PC-3 (cell line): Measurements from ENCODE around the gene FUT6. TPM values are rescaled to one million over a fixed set of nuclear protein-coding genes. Genes with fewer than 3 reads are reported as not detected.
"Not testable (repeated sequence)": the region's sequence is repeated elsewhere in the genome, so short reads cannot be mapped to it uniquely, and the experiment has no call there.

Source experiments
- ATAC-seq: fragments of 200-7000 bp; cut with Tn5 transposase; 2 replicates; pipeline ENCODE4 v1.9.1; 2020; ENCODE audit warnings: mild to moderate bottlenecking, moderate library complexity
- BruUV-seq: library from RNA; stranded (reverse); fragments of 400-500 nt; replicated peaks from 2 replicates; lab custom pipeline; 2021; lab: Mats Ljungman, UMichigan
- CTCF ChIA-PET: fragments of 300-600 bp; sonication (Branson Sonifier 250); formaldehyde crosslinking; loops from one replicate; lab custom pipeline; 2022; ENCODE audit warnings: antibody characterized with exemption; lab: Charles Lee
- POLR2A ChIA-PET: fragments of 300-600 bp; sonication (Branson Sonifier 250); formaldehyde crosslinking; loops from one replicate; lab custom pipeline; 2022; ENCODE audit warnings: antibody characterized with exemption; ENCODE audit not compliant: unreplicated experiment; lab: Charles Lee
- DNase-seq: peaks from one replicate; pipeline ENCODE4 v3.0.0-alpha.2; 2015
- H2AFZ ChIP-seq: fragments of 300-600 bp; sonication (generic); 2 replicates; pipeline ENCODE4 v1.6.0; 2016; ENCODE audit warnings: antibody characterized with exemption, low read length
- H3F3A ChIP-seq: fragments of 300-600 bp; sonication (generic); one replicate; pipeline ENCODE4 v1.6.0; 2017; ENCODE audit warnings: antibody characterized with exemption, low read length, control low read depth, mild to moderate bottlenecking; ENCODE audit not compliant: unreplicated experiment
- H3K27ac ChIP-seq: fragments of 300-600 bp; sonication (generic); 2 replicates; pipeline ENCODE4 v1.5.1; 2016; ENCODE audit warnings: mild to moderate bottlenecking, low read length
- H3K27me3 ChIP-seq: fragments of 300-600 bp; sonication (generic); 2 replicates; pipeline ENCODE4 v1.6.1; 2016; ENCODE audit warnings: low read length, mixed read lengths
- H3K36me3 ChIP-seq: fragments of 300-600 bp; sonication (generic); 2 replicates; pipeline ENCODE4 v1.6.1; 2016; ENCODE audit warnings: low read depth, mixed run types, low read length, mixed read lengths
- H3K4me1 ChIP-seq: fragments of 300-600 bp; sonication (generic); 2 replicates; pipeline ENCODE4 v1.5.1; 2016; ENCODE audit warnings: low read length; ENCODE audit not compliant: insufficient read depth
- H3K4me2 ChIP-seq: fragments of 300-600 bp; sonication (generic); 2 replicates; pipeline ENCODE4 v1.6.0; 2016; ENCODE audit warnings: low read length
- H3K4me3 ChIP-seq: fragments of 300-600 bp; sonication (generic); 2 replicates; pipeline ENCODE4 v1.5.1; 2016; ENCODE audit warnings: mild to moderate bottlenecking, low read length, mixed read lengths
- H3K79me2 ChIP-seq: fragments of 300-600 bp; sonication (generic); 2 replicates; pipeline ENCODE4 v1.6.1; 2017; ENCODE audit warnings: low read length, mixed read lengths
- H3K9ac ChIP-seq: fragments of 300-600 bp; sonication (generic); 2 replicates; pipeline ENCODE4 v1.6.0; 2016; ENCODE audit warnings: mild to moderate bottlenecking, low read length
- H3K9me2 ChIP-seq: fragments of 300-600 bp; sonication (generic); replicated peaks from 2 replicates; pipeline ENCODE4 v1.6.1; 2016; ENCODE audit warnings: mixed run types, low read length, mixed read lengths
- H3K9me3 ChIP-seq: fragments of 300-600 bp; sonication (generic); 2 replicates; pipeline ENCODE4 v1.6.1; 2016; ENCODE audit warnings: low read length, mixed read lengths
- H4K20me1 ChIP-seq: fragments of 300-600 bp; sonication (generic); 2 replicates; pipeline ENCODE4 v1.6.1; 2016; ENCODE audit warnings: low read length, mixed read lengths
- EZH2 ChIP-seq: fragments of 300-600 bp; sonication (generic); IDR thresholded peaks from one replicate; pipeline ENCODE4 v1.6.1; 2017; ENCODE audit warnings: antibody characterized with exemption, mild to moderate bottlenecking, low read length; ENCODE audit not compliant: unreplicated experiment
- EZH2phosphoT487 ChIP-seq: fragments of 300-600 bp; sonication (generic); IDR thresholded peaks from 2 replicates; pipeline ENCODE4 v1.6.1; 2018; ENCODE audit warnings: mild to moderate bottlenecking, antibody characterized with exemption, low read length, borderline replicate concordance
- intact Hi-C: fragments of 100-400 bp; cut with micrococcal nuclease; formaldehyde crosslinking; loops from 2 replicates; pipeline ENCODE4 v1.9.0; 2023
- total RNA-seq: library from RNA; depleted of rRNA; stranded (reverse); fragments of >200 nt; gene quantifications from 2 replicates; pipeline ENCODE4 v1.2.3, GENCODE V29; 2014; rRNA removed
- TF ChIP-seq, protein P1 (sequence below): fragments of 300-600 bp; sonication (generic); conservative IDR thresholded peaks from 2 replicates; pipeline ENCODE4 v1.5.1; 2017; ENCODE audit warnings: antibody characterized with exemption, low read depth, mild to moderate bottlenecking, low read length

Gene FUT6
- total RNA-seq, 1 experiment from 2014 or later = 0.69 TPM

DNA sequence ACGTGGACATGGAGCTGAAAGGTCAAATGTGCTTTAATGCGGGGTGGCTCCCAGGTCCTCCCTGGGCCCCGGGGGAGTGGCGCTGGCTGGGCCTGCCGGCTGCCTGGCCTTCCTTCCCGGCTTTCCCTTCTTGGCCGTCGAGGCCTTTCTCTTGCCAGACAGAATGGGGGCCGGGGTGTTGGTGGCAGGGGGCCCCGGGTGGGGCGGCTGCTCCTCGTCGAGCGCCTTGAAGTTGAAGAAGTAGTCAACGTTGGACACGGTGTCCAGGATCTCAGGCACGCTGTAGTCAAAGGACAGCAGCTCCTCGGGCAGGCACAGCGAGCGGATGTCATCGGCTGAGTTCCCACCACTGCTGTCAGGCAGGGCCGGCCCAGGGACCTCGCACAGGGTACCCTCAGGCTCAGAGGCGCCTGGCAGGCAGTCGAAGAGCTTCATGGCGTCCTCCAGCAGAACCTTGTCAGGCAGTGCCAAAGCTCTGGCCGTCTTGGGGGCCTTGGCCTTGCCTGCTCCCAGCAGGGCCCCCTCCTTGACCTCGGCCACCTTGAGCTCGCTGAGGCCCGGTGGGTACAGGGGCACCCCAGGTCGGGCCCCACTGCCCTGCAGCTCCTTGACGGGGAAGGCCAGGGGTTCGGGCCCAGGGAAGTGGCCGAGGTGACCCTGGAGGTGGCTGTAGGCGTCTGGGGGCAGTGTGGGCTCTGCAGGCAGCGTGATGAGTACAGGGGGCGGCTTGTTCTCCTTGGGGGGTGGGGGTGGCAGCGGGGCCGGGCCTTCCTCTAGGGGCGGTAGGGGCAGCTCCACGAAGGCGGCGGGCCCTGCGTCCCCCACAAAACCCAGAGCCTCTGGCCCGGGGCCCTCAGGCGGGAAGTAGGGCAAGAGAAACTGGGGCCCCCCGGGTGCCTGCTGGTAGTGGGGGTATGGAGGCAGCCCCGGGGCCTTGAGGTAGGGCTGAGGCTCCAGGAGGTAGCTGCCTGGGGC, 56.3 kb downstream of the FUT6 start:
- H3K27me3 ChIP-seq = no peaks in the 10 kb centered on the region
- H3K27ac ChIP-seq = no peak overlapping the region
- BruUV-seq = no TSS peak
- ATAC-seq (no peak), DNase-seq (no peak)
- no peaks in the 10 kb centered on the region for H4K20me1 ChIP-seq
- intact Hi-C loops = no loop called here
- TF ChIP-seq, protein P1, sequence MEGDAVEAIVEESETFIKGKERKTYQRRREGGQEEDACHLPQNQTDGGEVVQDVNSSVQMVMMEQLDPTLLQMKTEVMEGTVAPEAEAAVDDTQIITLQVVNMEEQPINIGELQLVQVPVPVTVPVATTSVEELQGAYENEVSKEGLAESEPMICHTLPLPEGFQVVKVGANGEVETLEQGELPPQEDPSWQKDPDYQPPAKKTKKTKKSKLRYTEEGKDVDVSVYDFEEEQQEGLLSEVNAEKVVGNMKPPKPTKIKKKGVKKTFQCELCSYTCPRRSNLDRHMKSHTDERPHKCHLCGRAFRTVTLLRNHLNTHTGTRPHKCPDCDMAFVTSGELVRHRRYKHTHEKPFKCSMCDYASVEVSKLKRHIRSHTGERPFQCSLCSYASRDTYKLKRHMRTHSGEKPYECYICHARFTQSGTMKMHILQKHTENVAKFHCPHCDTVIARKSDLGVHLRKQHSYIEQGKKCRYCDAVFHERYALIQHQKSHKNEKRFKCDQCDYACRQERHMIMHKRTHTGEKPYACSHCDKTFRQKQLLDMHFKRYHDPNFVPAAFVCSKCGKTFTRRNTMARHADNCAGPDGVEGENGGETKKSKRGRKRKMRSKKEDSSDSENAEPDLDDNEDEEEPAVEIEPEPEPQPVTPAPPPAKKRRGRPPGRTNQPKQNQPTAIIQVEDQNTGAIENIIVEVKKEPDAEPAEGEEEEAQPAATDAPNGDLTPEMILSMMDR = no peak
- no peak for TF ChIP-seq EZH2
- no peak overlapping the region for H2AFZ ChIP-seq
- peaks cover 27% of the 10 kb centered on the region for H3K36me3 ChIP-seq
- no peaks in the 10 kb centered on the region for H3F3A ChIP-seq
- H3K79me2 ChIP-seq = no peaks in the 10 kb centered on the region
- no peaks in the 10 kb centered on the region for H3K9me2 ChIP-seq
- ChIA-PET POLR2A (no interaction called here), CTCF (interaction anchor here (0.6 kb wide), 1 partner anchor 20 kb away, joined by 3 read pairs; no protein-coding TSS in a partner anchor)
- H3K4me2 ChIP-seq = no peak overlapping the region
- no peaks in the 10 kb centered on the region for H3K4me1 ChIP-seq
- H3K4me3 ChIP-seq = no peak overlapping the region
- H3K9me3 ChIP-seq = no peaks in the 10 kb centered on the region
- H3K9ac ChIP-seq = no peak overlapping the region

DNA sequence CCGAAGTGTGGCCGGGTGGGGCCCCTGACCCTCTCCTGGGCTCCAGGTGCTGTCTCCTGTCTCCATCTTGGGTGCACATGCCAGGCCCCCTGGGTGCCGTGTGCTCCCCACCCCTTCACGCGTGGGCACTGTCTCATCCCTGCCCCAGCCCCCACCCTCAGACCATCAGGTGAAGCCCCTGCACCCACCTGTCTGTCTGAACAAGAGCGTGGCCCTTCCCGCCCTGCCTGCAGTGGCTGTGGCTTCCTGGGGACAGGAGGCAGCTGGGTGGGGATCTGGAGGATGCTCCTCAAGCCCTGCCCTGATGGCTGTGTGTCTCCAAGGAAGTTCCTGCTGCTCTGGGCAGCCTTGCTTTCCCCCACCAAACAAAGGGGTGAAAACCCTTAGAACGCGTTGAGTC, 57.2 kb downstream of the FUT6 start:
- Histone ChIP-seq H3K9me2 (no peaks in the 10 kb centered on the region), H3F3A (no peaks in the 10 kb centered on the region), H3K4me2 (no peak overlapping the region), H3K9ac (no peak overlapping the region), H3K27ac (no peak overlapping the region), H2AFZ (no peak overlapping the region), H3K79me2 (no peaks in the 10 kb centered on the region), H3K9me3 (no peaks in the 10 kb centered on the region), H4K20me1 (no peaks in the 10 kb centered on the region), H3K4me3 (no peak overlapping the region), H3K36me3 (peaks cover 19% of the 10 kb centered on the region), H3K27me3 (no peaks in the 10 kb centered on the region), H3K4me1 (no peaks in the 10 kb centered on the region)
- CTCF ChIA-PET = interaction anchor here (0.6 kb wide), 1 partner anchor 21 kb away, joined by 3 read pairs; no protein-coding TSS in a partner anchor
- ATAC-seq (peak; percentile 8; the same call in 1 of the 2 replicates), DNase-seq (no peak)
- BruUV-seq = no TSS peak
- no peak for TF ChIP-seq EZH2
- no peak for TF ChIP-seq EZH2phosphoT487
- TF ChIP-seq, protein P1 = no peak
- intact Hi-C loops = no loop called here
- POLR2A ChIA-PET = no interaction called here

DNA sequence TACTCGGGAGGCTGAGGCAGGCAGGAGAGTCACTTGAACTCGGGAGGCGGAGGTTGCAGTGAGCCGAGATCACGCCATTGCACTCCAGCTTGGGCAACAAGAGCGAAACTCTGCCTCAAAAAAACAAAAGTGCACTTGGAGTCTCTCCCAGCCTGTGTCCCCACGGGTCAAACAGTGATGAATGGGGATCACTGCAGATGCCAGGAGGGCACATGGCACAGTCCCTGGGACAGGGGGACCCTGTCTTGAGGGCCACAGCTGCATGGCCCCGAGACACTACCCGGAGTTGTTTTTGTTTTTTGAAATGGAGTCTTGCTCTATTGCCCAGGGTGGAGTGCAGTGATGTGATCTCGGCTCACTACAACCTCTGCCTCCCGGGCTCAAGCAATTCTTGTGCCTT, 58.6 kb downstream of the FUT6 start:
- POLR2A ChIA-PET = interaction anchor here (0.6 kb wide), 1 partner anchor 377 kb away, joined by 10 read pairs; no protein-coding TSS in a partner anchor
- H3K4me2 ChIP-seq, H3K79me2 ChIP-seq, H2AFZ ChIP-seq, H3K27me3 ChIP-seq, H3K4me1 ChIP-seq, intact Hi-C loops, H3K9ac ChIP-seq, H3K27ac ChIP-seq, H3K9me2 ChIP-seq, DNase-seq, H3F3A ChIP-seq, H3K36me3 ChIP-seq, BruUV-seq, CTCF ChIA-PET, H3K9me3 ChIP-seq, H4K20me1 ChIP-seq, ATAC-seq, H3K4me3 ChIP-seq: not testable (repeated sequence)

Other genes starting within 250 kb of the FUT6 start
- gene SAFB2, start 216.9 kb downstream of the FUT6 start, total RNA-seq = 77.5 and 101 TPM in 2 replicates
- gene SAFB, start 216.6 kb downstream of the FUT6 start, total RNA-seq = 94.9 and 164 TPM in 2 replicates
- 331 and 456 TPM in 2 replicates for gene MICOS13, start 159.2 kb downstream of the FUT6 start, total RNA-seq
- 8.6 and 10.9 TPM in 2 replicates for gene HSD11B1L, start 158.7 kb downstream of the FUT6 start, total RNA-seq
- 2,190 and 2,470 TPM in 2 replicates for gene RPL36, start 149.4 kb downstream of the FUT6 start, total RNA-seq
- gene LONP1, start 119.6 kb downstream of the FUT6 start, total RNA-seq = 217 and 306 TPM in 2 replicates
- gene CATSPERD, start 119.1 kb downstream of the FUT6 start, total RNA-seq = not detected in 2 replicates
- 3.5 and 5.6 TPM in 2 replicates for gene PRR22, start 55.0 kb downstream of the FUT6 start, total RNA-seq
- gene DUS3L, start 48.5 kb downstream of the FUT6 start, total RNA-seq = 118 and 148 TPM in 2 replicates
- gene NRTN, start 34.6 kb downstream of the FUT6 start, total RNA-seq = 3.9 and 8.8 TPM in 2 replicates
- 7.7 and 7.8 TPM in 2 replicates for gene FUT3, start 11.7 kb upstream of the FUT6 start, total RNA-seq
- gene FUT5, start 30.8 kb upstream of the FUT6 start, total RNA-seq = 0.35 TPM in 1 of 2 replicates, not detected in the other
- 556 and 669 TPM in 2 replicates for gene NDUFA11, start 64.1 kb upstream of the FUT6 start, total RNA-seq
- gene VMAC, start 65.2 kb upstream of the FUT6 start, total RNA-seq = 7.8 and 8.3 TPM in 2 replicates
- 255 and 280 TPM in 2 replicates for gene CAPS, start 74.6 kb upstream of the FUT6 start, total RNA-seq
- 114 and 153 TPM in 2 replicates for gene RANBP3, start 138.4 kb upstream of the FUT6 start, total RNA-seq